H9 (cell line): ENCODE results near the gene POLE3. TPM values are rescaled to one million over a fixed set of nuclear protein-coding genes. Genes with fewer than 3 reads are reported as not detected.

Source experiments
- DNase-seq: peaks from one replicate; pipeline ENCODE4 v3.0.0-alpha.2; 2017
- H2AFZ ChIP-seq: one replicate; pipeline ENCODE4 v1.6.1; 2013; ENCODE audit warnings: mild to moderate bottlenecking, low read length, control low read depth, moderate library complexity
- H2AK5ac ChIP-seq: 2 replicates; pipeline ENCODE4 v1.6.1; 2013; ENCODE audit warnings: low read length, control low read depth, mixed read lengths; ENCODE audit not compliant: insufficient read length
- H2BK120ac ChIP-seq: one replicate; pipeline ENCODE4 v1.6.1; 2013; ENCODE audit warnings: low read depth, mild to moderate bottlenecking, low read length, control low read depth, inconsistent platforms; ENCODE audit not compliant: poor library complexity, severe bottlenecking
- H2BK12ac ChIP-seq: 2 replicates; pipeline ENCODE4 v1.6.1; 2013; ENCODE audit warnings: low read length, control low read depth, mixed read lengths, low read depth; ENCODE audit not compliant: insufficient read length
- H2BK15ac ChIP-seq: 2 replicates; pipeline ENCODE4 v1.6.1; 2013; ENCODE audit warnings: low read depth, low read length, control low read depth
- H2BK20ac ChIP-seq: one replicate; pipeline ENCODE4 v1.6.1; 2013; ENCODE audit warnings: low read depth, mild to moderate bottlenecking, low read length, control low read depth, inconsistent platforms; ENCODE audit not compliant: poor library complexity, severe bottlenecking
- H2BK5ac ChIP-seq: 2 replicates; pipeline ENCODE4 v1.6.1; 2013; ENCODE audit warnings: low read length, control low read depth, mixed read lengths; ENCODE audit not compliant: insufficient read length
- H3K14ac ChIP-seq: 2 replicates; pipeline ENCODE4 v1.6.1; 2013; ENCODE audit warnings: low read length, control low read depth; ENCODE audit not compliant: insufficient read depth
- H3K18ac ChIP-seq: 2 replicates; pipeline ENCODE4 v1.6.1; 2013; ENCODE audit warnings: low read depth, mild to moderate bottlenecking, mixed read lengths, low read length, control low read depth; ENCODE audit not compliant: insufficient read length
- H3K23ac ChIP-seq: 2 replicates; pipeline ENCODE4 v1.6.1; 2013; ENCODE audit warnings: low read length, control low read depth, mixed read lengths, low read depth; ENCODE audit not compliant: insufficient read length
- H3K23me2 ChIP-seq: 2 replicates; pipeline ENCODE4 v1.6.1; 2013; ENCODE audit warnings: low read depth, mild to moderate bottlenecking, mixed read lengths, low read length, control low read depth; ENCODE audit not compliant: insufficient read length, poor library complexity, severe bottlenecking
- H3K27ac ChIP-seq: 2 replicates; pipeline ENCODE4 v1.5.1; 2013; ENCODE audit warnings: low read length, control low read depth, mixed read lengths, low read depth; ENCODE audit not compliant: insufficient read length
- H3K27me3 ChIP-seq: 2 replicates; pipeline ENCODE4 v1.6.1; 2013; ENCODE audit warnings: low read length, control low read depth, inconsistent platforms; ENCODE audit not compliant: insufficient read depth
- H3K4ac ChIP-seq: 2 replicates; pipeline ENCODE4 v1.6.1; 2013; ENCODE audit warnings: low read depth, mild to moderate bottlenecking, control low read depth, inconsistent platforms, low read length, moderate library complexity
- H3K4me1 ChIP-seq: 2 replicates; pipeline ENCODE4 v1.6.1; 2013; ENCODE audit warnings: low read length, control low read depth, inconsistent platforms; ENCODE audit not compliant: insufficient read depth
- H3K4me2 ChIP-seq: 2 replicates; pipeline ENCODE4 v1.6.1; 2013; ENCODE audit warnings: low read length, control low read depth, mixed read lengths; ENCODE audit not compliant: insufficient read length, insufficient read depth
- H3K56ac ChIP-seq: 2 replicates; pipeline ENCODE4 v1.6.1; 2013; ENCODE audit warnings: low read depth, mild to moderate bottlenecking, mixed read lengths, low read length, control low read depth; ENCODE audit not compliant: insufficient read length
- H3K79me1 ChIP-seq: 2 replicates; pipeline ENCODE4 v1.6.1; 2013; ENCODE audit warnings: low read depth, mild to moderate bottlenecking, moderate library complexity, low read length, control low read depth, inconsistent platforms; ENCODE audit not compliant: insufficient read depth, poor library complexity, severe bottlenecking
- H3K79me2 ChIP-seq: 2 replicates; pipeline ENCODE4 v1.6.1; 2013; ENCODE audit warnings: low read length, control low read depth, inconsistent platforms; ENCODE audit not compliant: insufficient read depth
- H3K9ac ChIP-seq: 2 replicates; pipeline ENCODE4 v1.6.1; 2013; ENCODE audit warnings: low read length, control low read depth, mixed read lengths; ENCODE audit not compliant: insufficient read length; ENCODE audit errors: extremely low read depth
- H3K9me3 ChIP-seq: one replicate; pipeline ENCODE4 v1.6.1; 2013; ENCODE audit warnings: low read depth, low read length, inconsistent platforms; ENCODE audit not compliant: control insufficient read depth
- H3T11ph ChIP-seq: one replicate; pipeline ENCODE4 v1.6.1; 2013; ENCODE audit warnings: mild to moderate bottlenecking, low read length, control low read depth, inconsistent platforms
- H4K20me1 ChIP-seq: one replicate; pipeline ENCODE4 v1.6.1; 2013; ENCODE audit not compliant: control insufficient read depth, insufficient read length, insufficient read depth
- H4K5ac ChIP-seq: 2 replicates; pipeline ENCODE4 v1.6.1; 2013; ENCODE audit warnings: low read depth, mild to moderate bottlenecking, mixed read lengths, low read length, control low read depth; ENCODE audit not compliant: insufficient read length
- H4K8ac ChIP-seq: replicated peaks from 2 replicates; pipeline ENCODE4 v1.6.1; 2013; ENCODE audit warnings: low read length, control low read depth, mixed read lengths, low read depth; ENCODE audit not compliant: insufficient read length
- H4K91ac ChIP-seq: 2 replicates; pipeline ENCODE4 v1.6.1; 2013; ENCODE audit warnings: low read depth, mild to moderate bottlenecking, moderate library complexity, mixed read lengths, low read length, control low read depth; ENCODE audit not compliant: insufficient read length
- H3K27ac Mint-ChIP-seq, 3 experiments: 2 replicates in 2 of 3; 3 replicates in 1 of 3; pipeline ENCODE4 v1.8.0; 2020 to 2021; ENCODE audit warnings: mixed read lengths in 3 of 3, mild to moderate bottlenecking in 1 of 3, moderate library complexity in 1 of 3
- H3K27me3 Mint-ChIP-seq: 2 replicates; pipeline ENCODE4 v1.8.0; 2021; ENCODE audit warnings: low read depth, mild to moderate bottlenecking, moderate library complexity, mixed read lengths
- H3K36me3 Mint-ChIP-seq, 3 experiments: 2 replicates in 2 of 3; 3 replicates in 1 of 3; pipeline ENCODE4 v1.8.0; 2020 to 2021; ENCODE audit warnings: low read depth in 3 of 3, mixed read lengths in 3 of 3; ENCODE audit not compliant: insufficient read depth in 1 of 3
- H3K4me1 Mint-ChIP-seq, 2 experiments: 2 replicates each; pipeline ENCODE4 v1.8.0; 2020; ENCODE audit warnings: mixed read lengths in 2 of 2
- H3K4me3 Mint-ChIP-seq, 2 experiments: 2 replicates in 1 of 2; 3 replicates in 1 of 2; pipeline ENCODE4 v1.8.0; 2020 to 2021; ENCODE audit warnings: mild to moderate bottlenecking in 2 of 2, mixed read lengths in 2 of 2, moderate library complexity in 1 of 2
- H3K9me3 Mint-ChIP-seq, 2 experiments: 2 replicates in 1 of 2; 3 replicates in 1 of 2; pipeline ENCODE4 v1.8.0; 2020; ENCODE audit warnings: mild to moderate bottlenecking in 2 of 2, mixed read lengths in 2 of 2, moderate library complexity in 1 of 2
- WGBS: extraction: QIAGEN DNeasy Blood & Tissue Kit; methylation state at CpG from one replicate; pipeline ENCODE4 v1.1.7; 2013; ENCODE audit warnings: missing lambda C conversion rate, low lambda C conversion rate, mixed read lengths; ENCODE audit not compliant: insufficient read length; ENCODE audit errors: extremely low coverage; 5-methylcytosine and 5-hydroxymethylcytosine counted together
- total RNA-seq: library from RNA; stranded (reverse); gene quantifications from 2 replicates; pipeline ENCODE4 v1.2.1, GENCODE V29; 2021
- TF ChIP-seq, protein P1 (sequence below): fragments of 200-600 bp; sonication (generic); conservative IDR thresholded peaks from 3 replicates; pipeline ENCODE4 v1.8.0; 2021; ENCODE audit warnings: antibody characterized with exemption, mild to moderate bottlenecking

POLE3 gene
- total RNA-seq, 1 experiment from 2014 or later, result 82.4 TPM

DNA sequence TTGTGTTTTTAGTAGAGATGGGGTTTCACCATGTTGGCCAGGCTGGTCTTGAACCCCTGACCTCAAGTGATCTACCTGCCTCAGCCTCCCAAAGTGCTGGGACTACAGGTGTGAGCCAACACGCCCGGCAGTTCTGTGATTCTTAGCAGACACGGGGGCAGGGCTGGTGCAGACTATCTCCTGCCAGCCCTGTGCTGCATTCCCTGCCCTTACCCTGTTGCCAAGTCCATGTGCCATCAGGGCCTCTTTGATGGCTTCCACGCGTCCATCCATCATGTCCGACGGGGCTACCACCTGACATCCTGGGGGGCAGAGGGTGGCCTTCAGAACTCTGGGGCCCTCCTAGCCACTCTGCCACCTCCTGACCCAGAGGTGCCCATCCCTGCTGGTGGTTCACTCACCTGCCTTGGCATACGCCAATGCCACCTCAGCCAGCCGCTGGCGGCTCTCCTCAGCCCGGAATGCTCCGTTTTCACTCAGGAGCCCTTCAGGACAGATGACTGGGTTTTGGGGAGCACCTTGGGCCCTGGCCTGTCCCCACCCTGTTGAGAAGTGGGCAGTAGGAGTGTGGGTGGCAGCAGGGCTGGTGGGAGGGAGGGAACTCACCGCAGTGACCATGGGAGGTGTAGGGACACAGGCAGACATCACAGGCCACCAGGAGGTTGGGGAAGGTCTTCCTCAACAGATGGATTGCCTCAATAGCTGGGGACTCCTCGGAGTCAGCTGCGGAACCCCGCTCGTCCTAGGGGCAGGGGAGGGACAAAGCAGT lies 20.1 kb downstream of the POLE3 start:
- Mint-ChIP-seq H3K4me3 (no peak overlapping the region), H3K9me3 (no peaks in the 10 kb centered on the region), H3K27me3 (no peaks in the 10 kb centered on the region), H3K27ac (no peak overlapping the region), H3K36me3 (peaks cover 3 to 47% (median 38%) of the 10 kb centered on the region in 3 experiments; a peak in 5 of 7 replicates), H3K4me1 (no peaks in the 10 kb centered on the region)
- no peak for DNase-seq
- Histone ChIP-seq H2AK5ac (no peak overlapping the region), H3K79me1 (no peaks in the 10 kb centered on the region), H3K23ac (no peak overlapping the region), H3K4me2 (no peak overlapping the region), H4K91ac (no peak overlapping the region), H4K8ac (no peak overlapping the region), H3K79me2 (no peaks in the 10 kb centered on the region), H3K4ac (no peak overlapping the region), H3K9ac (no peak overlapping the region), H3K18ac (no peak overlapping the region), H2BK12ac (no peak overlapping the region), H3K27ac (no peak overlapping the region), H3K4me1 (no peaks in the 10 kb centered on the region), H3K56ac (no peak overlapping the region), H2BK5ac (no peak overlapping the region), H4K5ac (no peak overlapping the region), H2BK15ac (no peak overlapping the region), H2BK20ac (no peak overlapping the region), H2BK120ac (no peak overlapping the region), H3K9me3 (no peaks in the 10 kb centered on the region), H3T11ph (no peak overlapping the region), H3K27me3 (no peaks in the 10 kb centered on the region), H3K14ac (no peak overlapping the region), H4K20me1 (no peaks in the 10 kb centered on the region), H2AFZ (no peak overlapping the region), H3K23me2 (no peaks in the 10 kb centered on the region)
- WGBS, result no CpG with 5 or more reads among the region's 17 CpGs
- TF ChIP-seq, protein P1, sequence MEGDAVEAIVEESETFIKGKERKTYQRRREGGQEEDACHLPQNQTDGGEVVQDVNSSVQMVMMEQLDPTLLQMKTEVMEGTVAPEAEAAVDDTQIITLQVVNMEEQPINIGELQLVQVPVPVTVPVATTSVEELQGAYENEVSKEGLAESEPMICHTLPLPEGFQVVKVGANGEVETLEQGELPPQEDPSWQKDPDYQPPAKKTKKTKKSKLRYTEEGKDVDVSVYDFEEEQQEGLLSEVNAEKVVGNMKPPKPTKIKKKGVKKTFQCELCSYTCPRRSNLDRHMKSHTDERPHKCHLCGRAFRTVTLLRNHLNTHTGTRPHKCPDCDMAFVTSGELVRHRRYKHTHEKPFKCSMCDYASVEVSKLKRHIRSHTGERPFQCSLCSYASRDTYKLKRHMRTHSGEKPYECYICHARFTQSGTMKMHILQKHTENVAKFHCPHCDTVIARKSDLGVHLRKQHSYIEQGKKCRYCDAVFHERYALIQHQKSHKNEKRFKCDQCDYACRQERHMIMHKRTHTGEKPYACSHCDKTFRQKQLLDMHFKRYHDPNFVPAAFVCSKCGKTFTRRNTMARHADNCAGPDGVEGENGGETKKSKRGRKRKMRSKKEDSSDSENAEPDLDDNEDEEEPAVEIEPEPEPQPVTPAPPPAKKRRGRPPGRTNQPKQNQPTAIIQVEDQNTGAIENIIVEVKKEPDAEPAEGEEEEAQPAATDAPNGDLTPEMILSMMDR, result no peak
